Activated CD4-positive, alpha-beta T cell treated with anti-CD3 and anti-CD28 coated beads, Interleukin-2, amount 50 U/mL, for 4 hours (primary cell): ENCODE data around the gene GNG4.
"Not testable (repeated sequence)": the region's sequence is repeated elsewhere in the genome, so short reads cannot be mapped to it uniquely, and the experiment has no call there.

ENCODE experiments used
- DNase-seq, 2 experiments: peaks; one replicate each; pipeline ENCODE4 v3.0.0-alpha.2; 2020

GNG4 gene

DNA sequence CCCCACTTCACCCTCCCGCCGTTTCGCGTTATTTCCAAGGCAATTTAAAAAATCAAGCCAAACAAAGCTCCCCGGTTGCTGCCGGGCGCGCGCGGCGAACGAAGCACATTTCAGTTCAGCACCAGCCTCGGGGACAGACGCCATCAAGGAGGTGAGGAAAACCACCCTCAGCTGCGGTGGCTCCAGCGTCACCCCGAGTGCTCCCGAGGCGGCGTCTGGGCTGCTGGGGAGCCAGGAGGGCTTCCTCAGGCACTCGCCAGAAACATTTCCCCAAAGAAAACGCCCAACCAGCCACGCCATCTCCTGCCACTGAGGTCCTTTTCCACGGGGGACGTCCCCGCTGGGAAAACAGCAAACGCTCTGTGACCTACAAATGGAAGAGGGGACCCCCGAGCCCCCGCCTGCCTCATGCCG lies 623 bp downstream of the GNG4 start:
- peak; percentile 43 to 45 for DNase-seq

DNA sequence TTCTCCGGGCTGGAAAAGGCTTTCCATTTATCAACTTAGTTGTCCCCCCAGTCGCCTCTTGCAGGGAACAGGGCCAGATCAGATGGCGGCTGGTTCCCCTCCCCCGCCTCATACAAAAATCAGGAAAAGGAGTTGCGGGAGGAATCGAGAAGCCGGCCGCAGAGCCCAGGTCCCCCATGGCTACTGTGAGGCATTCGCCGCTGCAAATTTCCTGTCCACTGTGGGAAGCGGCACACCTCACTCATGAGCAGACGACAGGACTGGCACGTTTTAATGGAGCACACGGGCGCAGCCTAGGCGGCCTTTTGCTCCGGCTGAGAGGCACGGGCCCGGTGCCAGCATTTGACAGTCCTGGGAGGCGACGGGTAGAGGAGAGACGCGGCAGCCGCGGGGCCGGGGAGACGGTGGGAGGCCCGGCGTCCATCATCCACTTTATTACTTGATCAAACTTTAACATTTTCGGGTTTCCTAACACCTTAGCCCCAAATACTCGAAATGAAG lies 1.1 kb downstream of the GNG4 start:
- no peak for DNase-seq

DNA sequence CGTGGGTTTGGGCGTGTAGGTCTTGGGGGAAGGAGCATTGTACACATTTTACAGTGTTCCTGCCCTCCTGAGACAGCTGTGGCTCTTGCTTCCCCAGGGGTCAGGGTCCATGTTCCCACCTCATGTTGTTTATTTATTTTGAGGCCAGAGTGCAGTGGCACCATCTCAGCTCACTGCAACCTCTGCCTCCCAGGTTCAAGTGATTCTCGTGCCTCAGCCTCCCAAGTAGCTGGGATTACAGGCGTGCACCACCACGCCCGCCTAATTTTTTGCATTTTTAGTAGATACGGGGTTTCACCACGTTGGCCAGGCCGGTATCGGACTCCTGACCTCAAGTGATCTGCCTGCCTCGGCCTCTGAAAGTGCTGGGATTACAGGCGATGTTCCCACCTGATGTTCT lies 2.0 kb downstream of the GNG4 start:
- DNase-seq: not testable (repeated sequence)

DNA sequence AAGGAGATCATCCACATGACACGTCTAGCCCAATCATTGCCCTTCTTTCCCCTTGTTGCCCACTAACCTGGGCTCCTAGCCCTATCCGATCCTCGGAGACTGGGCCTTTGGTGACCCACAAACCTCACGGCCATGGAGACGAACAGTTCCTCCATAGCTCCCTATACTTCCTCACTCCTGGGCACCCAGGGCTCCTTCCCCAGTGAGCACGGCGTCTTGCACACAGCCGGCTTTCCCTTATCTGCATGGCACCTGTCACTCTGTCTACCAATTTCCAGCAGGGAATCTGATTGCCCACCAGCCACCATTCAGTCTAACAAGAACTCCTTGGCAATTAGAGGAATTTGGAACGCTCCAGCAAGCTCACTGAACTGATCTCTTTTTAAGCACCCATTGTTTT lies 3.1 kb downstream of the GNG4 start:
- no peak for DNase-seq

DNA sequence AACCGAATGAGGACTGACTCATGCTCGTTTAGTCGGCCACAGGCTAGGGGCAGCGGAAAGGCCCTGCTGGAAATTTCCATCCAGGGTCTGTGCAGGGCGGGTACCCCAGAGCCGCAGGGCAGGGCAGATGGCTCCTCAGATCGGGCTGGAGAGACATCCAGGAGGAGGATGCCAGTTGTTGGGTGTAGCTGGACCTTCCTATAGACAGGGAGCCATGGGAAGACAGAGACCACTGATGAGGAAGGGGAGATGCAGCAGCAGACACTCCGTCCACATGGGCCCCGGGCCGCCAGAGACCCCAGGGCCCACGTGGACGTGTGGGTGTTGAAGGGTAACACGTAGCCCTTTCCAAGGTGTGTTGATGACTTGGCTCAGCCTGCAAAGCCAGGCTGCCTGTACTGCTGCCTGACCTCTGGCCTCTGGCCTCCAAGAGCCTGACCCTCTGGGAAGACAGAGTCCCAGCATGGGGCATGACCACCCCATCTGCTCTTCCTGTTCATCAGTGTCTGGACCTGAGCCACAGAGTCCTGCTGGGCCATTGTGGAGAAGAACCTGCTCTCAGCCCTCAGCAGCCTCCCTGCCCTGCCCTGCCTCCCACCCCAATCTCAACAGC lies 4.8 kb downstream of the GNG4 start:
- no peak for DNase-seq

DNA sequence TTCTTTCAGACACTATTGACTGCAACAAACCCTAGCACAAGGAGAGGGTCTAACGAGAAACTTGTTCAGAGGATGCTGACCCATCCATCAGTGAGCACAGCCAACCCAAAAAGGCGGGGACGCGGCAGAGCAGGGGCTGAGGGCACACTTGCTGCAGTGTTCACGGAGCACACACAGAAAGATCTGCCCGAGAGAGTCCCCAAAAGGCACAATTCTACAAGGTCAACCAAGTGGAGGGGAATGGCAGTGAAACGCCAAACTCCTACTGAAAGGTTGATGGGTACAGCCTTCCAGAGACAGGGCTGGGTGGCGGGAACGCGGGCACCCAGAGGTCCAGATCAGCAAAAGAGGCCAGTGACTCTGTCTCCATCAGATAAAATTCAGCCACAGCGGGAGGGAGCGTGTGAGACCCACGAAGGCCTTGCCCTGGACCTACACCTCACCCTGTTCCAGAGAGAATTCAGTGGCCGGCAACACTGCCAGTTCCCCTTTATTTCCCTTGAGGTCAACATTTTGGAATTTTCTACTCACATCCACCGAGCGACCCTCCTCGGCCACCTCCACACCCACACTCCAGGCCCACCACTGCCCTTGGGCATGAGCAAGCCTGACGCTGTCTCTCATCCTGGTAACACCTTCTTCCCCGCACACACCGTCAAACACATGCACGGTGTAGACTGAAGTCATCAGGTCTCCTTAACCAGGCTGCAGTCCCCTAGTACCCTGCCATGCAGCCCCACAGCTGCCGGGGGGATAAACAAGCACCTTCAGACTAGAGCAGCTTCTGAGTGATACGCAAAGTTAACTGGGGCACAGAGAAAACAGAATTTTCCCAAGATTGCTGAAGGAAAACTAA lies 5.5 kb downstream of the GNG4 start:
- no peak for DNase-seq

DNA sequence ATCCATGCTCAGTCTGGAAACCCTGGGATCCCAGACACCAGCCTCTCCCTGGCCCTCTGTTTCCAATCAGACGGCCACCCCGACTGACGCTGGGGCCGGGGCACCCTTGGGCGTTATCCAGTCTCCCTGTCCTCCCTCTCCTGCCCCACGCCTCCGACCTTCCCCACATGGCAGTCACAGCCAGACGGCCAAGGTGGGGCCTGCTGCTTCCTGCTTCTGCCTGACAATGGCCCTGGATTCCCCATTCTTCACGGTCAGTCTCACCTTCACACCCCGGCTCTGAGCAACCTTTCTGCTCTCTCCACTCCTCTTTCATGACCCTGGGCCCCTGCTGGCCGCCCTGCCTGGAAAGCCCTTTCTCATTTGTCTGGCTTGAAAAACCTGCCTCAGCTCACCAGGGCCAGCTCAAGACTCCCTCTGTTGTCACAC lies 6.6 kb downstream of the GNG4 start:
- no peak for DNase-seq

DNA sequence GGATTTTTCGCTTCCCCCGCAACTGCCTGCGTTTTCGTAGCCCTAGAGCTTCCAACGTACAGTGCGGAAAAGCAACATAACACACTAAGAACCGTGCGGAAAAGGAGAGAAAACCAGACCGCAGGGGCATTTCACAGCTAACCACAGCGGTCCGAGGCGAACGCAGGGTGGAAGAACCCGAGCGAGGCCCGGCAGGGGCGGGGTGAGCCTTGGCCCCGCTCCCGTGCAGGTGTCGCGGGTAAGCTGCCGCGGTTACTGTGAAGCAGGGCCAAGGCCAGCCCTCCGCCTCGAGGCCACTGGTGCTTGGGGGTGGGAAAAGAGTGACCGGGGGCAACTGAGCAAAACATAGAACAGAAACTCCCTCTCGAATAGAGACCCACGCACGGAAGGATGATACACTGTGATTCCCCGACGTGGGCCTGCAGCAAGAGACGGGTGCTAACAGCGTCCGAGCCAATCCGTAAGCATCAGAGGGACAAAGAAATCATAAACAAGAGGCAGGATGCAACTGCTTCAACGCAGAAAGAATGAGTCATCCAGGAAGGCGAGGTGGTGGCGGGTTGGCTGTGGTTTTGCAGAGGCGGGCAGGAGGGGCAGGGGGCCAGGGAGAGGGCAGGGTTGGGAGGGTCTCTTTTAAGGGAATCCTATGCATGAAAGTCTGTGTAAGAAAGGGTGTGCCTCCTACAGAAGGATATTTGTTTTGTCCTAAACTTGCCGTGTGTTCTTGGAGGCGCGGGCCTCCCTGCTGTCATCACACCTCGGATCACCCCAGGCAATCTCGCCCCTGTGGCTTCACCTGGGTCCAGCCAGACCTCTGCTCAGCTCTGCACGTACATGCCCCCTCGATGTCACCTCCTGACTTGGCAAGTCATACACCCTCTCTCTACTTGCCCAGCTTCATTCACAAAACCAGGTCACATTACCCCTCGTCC lies 7.3 kb downstream of the GNG4 start:
- peak; percentile 43 to 62 for DNase-seq

DNA sequence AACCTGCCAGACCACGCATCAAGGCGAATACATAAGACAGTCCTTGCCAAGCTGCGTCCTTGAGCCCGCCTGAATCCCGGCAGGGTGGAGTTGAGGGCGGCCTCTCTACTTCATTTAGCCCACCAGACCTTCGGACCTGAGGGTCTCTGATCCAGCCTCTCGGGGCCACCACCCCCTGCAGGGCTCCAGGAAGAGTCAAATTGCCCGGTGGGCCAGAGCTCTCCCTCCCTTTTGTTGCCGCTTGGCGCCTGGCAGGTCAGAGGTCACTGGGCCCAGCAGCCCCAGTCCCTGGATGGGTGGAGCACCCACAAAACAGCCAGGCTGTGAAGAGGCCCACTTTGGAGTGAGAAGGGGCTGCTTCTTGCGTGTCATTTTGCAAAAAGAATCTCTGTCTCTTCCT lies 9.0 kb downstream of the GNG4 start:
- no peak for DNase-seq

DNA sequence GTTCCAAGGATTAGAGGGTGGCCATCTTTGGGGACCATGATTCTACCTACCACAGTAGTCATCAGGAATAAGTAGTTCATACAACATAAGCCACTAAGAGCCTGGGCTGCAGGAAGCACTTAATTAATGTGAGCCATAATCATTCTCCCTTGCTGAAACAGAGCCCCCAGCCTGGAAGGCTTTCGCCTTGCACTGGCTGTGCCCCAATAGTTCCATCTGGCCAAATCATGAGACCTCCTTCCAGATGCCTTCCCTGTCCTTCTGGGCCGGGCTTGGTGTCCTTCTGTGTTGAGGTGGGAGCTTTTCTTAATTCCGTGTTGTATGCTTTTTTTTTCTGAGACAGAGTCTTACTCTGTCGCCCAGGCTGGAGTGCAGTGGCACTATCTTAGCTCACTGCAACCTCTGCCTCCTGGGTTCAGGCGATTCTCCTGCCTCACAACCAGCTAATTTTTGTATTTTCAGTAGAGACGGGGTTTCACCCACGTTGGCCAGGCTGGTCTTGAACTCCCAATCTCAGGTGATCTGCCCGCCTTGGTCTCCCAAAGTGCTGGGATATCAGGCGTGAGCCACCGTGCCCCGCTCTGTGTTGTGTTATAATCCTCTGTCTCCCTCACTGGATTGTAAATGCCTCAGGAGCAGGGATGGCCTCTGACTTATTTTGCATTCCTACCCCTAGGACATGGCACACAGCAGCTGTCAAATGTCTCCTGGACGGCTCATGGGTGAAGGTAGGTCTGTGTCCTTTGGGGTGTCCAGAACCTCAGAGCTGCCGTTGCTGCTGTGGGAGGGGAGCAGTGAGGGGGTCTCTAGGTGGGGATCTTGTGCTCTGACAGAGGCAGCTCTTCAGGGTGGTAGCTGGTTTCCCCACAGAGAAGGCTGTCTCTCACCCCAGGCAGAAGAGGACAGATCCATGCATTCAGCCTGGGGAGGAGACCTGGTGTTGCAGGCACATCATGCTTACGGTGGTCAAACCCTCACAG lies 10.1 kb downstream of the GNG4 start:
- DNase-seq: no peak

DNA sequence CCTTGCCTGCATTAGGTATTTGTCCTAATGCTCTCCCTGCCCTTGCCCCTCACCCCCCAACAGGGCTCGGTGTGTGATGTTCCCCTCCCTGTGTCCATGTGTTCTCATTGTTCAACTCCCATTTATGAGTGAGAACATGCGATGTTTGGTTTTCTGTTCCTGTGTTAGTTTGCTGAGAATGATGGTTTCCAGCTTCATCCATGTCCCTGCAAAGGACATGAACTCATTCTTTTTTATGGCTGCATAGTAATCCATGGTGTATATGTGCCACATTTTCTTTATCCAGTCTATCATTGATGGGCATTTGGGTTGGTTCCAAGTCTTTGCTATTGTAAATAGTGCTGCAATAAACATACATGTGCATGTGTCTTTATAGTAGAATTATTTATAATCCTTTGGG lies 11.0 kb downstream of the GNG4 start:
- DNase-seq: not testable (repeated sequence)

DNA sequence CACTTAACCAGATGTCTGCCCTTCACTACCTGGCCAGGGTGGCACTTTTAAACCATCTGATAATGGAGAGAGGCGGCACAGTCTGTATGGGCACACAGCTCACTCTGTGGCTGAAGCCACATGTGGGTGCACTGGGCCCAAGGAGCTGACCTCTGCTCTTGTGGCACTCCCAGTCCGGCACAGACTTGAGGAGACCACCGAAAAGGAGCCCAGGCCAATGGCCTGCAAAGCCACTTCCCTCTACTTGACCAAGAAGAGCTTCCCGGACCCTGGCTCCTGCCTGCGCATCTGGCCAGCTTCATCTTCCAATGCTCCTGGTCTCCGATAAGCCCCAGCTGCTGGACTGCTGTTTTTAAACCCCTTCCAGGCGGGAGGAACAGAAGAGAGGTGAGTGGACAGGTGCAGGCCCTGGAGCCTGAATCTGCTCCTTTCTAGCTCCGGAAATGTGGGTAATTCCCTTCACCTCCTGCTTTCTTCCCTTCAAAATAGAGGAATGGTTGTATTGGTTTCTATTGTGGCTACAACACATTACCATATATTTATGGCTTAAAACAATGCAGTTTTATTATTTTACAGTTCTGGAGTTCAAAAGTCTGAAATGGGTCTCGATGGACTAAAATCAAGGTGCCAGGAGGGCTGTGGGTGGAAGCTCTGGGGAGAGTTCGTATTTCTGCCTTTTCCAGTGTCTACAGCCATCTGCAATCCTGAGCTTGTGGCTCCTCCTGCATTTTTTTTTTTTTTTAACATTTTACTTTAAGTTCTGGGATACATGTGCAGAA lies 11.6 kb downstream of the GNG4 start:
- DNase-seq: no peak

DNA sequence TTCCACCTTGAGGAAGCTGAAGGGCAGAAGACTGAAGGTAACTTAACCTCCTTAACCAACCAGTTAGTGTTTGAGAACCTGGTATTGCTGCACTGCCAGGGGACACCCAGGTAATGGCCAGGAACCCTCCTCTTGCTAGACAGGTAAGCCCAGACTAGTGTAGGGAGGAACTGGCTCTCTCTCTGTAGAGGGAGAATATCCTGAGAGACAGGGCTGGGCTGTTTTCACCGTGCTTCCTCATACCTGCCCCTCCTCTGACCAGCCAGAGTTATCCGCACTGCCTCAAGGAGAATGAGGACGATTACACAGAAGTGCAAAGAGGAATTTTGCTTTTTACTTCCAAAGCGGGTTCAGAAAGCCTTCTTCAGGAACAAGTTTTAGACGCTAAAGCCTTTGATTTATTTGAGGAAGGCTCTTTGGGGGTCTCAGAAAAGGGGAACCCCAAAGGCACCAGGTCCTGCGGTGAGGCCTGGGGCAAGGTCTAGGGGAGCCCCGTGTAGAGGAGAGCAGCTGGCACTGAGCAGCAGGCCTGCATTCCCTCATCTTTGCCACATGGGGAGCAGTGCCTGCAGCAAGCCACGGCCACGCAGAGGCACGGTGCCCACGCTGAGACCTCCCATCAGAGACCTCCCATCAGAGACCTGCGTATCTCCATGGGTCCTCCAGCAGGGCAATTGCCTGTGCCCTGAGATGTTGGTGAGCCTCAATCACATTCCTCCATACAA lies 13.5 kb downstream of the GNG4 start:
- no peak for DNase-seq

DNA sequence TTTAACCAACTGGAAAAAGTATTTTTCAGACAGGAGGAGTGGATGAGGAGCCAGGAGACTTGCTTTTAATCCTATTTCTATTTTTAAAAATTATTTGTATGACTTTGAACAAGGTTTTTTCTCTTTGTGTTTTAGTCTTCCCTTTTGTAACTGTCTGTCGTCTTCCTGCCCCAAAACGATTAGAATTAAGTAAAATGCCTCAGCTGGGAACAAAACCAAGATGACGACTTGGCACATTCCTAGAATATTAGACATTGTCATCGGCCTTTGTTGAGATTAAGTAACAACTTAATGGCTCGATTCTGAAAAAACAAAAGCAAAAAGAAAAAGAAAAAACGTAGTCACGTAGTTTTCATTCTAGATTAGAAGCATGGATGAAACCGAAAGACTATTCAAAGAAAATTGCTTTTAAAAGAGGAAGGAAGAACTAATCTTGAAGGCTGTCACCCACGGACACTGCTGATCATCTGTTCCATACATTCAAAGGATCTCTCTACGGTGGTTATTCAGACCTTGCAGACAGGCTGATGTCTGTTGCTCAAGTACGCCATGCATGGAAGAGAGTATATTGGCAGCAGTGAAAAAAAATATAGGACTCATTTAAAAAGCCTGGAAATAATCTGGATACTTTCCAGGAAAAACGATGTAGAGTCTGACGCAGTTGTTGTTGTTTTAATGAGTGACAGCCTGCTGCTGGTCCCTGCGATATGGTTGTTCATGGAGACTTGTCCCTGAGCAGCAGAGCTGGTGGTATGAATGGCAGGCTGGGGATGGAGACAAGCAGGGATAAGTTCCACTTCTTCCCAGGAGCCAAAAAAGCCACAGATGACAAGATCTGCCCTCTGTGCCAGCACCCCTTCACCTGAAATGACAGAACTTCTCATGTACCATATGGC lies 16.8 kb downstream of the GNG4 start:
- no peak for DNase-seq

DNA sequence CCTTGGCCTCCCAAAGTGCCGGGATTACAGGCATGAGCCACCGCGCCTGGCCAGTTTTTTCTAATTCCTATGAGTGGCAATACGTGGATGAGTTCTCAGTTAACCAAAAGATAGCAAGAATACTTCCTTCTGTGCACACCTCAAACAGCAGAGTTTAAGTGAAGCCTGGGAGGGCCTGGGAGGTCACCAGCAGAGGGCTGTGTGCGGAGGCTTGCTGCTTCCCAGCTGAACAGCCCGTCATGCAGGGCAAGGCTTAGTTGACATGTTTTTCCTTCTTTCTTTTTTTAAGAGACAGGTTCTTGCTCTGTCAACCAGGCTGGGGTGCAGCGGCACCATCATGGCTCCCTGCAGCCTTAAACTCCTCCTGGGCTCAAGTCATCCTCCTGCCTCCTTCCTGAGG lies 17.8 kb downstream of the GNG4 start:
- no peak for DNase-seq

DNA sequence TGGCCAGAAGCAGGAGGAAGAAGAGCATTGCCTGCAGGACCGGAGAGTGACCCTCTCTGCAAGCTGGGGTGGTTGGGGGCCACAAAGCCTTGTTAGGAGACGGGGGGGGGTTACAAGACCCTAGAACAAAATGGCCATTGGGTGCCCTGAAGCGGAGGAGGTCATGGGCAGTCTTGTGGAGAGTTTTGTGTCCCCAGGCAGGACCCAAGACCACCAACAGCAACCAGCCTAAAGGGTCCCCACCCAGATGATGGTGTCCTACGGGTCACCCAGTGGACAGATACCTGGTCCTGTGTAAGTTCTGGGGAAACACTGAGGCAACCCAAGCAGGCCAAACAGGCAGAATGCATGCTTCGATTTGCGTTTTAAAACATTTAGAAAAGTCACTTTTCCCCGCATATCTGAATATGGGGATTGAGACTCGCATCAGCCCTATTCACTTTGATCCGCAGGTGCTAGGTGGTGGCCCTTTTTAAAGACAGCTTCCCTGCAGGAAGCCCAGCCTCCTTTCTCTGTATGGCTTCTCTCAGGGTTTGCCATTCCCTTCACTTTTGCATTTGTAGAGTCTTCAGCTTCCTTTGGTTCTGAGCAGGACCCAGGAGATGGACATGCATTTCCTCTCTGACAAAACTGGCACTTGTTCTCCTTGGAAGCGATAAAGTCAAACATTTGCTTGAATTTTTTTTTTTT lies 21.1 kb downstream of the GNG4 start:
- DNase-seq: no peak

DNA sequence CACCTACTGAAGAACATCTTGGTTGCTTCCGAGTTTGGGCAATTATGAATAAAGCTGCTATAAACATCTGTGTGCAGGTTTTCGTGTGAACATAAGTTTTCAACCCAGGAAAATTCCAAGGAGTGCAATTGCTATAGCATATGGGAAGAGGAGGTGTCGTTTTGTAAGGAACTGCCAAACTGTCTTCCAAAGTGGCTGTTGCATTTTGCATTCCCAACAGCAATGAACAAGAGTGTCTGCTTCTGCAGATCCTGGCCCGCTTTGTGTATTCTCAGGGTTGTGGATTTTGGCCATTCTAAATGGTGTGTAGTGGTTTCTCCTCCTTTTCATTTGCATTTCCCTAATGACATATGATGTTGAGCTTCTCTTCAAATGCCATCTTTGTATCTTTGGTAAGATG lies 23.8 kb downstream of the GNG4 start:
- DNase-seq: no peak

DNA sequence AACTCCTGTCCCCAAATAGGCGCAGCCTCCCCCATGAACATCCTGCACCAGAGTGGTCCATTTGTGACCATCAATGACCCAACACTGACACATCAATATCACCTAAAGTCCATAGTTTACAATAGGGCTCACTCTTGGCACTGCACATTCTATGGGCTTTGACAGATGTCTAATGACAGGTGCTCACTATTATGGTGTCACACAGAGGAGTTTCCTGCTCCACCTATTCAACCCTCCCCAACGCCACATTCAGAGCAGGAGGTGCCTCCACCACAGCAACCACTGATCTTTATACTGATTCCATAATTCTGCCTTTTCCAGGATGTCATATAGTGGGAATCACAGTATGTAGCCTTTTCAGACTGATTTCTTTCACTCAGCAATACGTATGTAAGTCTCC lies 24.2 kb downstream of the GNG4 start:
- no peak for DNase-seq
